Measurements from ENCODE around the gene TRIM9.

TRIM9 gene

DNA sequence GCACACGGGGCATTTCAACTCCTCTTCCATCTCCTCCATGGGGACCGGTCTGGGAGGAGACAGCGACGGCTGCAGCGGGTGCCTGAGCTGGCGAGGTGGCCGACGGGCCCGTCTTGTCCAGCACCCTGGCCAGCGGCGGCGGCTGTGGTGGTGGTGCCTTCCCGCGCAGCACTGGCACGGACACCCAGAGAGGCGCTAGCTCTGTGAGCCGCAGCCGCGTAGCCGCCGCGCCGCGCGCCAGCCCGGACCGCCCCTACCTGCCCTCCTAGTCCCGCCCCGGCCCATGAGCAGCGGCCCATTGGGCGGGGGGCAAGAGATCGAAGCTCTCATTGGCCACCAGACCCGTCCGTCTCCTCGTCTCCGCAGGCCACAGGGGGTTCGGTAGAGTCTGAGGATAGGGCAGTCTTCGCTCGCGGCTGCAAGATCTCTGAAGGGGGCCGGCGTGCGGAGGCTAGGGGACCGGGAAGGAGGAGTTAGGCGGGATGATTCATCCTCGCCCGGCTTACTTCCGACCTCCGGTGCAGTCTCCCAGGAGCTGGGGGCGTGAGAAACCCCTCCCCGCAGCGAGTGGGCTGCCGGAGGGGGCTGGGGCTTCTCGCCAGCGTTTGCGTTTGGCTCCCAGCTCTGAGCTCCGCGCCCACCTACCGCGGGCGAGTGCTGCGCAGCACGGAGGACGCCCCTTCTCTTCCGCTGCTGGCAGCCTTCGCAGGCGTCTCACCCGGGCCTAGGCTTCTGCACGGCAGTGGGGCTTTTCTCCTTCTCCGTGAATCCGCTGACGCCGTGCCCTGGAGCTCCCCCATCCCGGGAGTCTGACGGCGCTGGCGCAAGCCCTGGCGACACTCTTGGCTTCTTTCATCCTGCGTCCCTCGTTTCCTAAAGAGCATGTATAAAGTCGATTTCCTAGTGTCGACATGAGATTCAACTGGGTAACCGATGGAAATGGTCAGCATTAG is at the start of gene TRIM9:
Gene TRIM9, minus strand, starts transcription at position 205 of the 953 bp plus-strand sequence. Its CDS starts 166 bp downstream, at position 39.
- DNase-seq (ENCODE audit: low read depth in 2 of 2): peak; percentile 79 to 88

DNA sequence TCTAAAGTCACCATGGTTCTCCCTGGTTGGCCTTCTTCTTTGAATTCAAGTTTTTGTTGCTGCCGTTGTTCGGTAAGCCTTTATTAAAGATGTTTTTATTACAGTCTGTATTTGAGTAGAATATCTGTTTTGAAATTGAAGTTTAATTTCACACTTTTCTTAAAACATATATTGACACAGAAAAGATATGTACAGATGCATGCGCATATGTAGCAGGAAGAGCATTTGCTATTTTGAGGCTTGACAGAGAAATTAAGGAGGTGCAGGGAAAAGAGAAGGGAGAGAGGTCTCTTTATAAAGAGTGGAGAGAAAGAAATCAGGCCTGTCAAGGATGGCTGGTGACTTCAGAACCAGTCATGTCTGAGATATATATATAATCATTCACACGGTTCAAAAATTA is 46.0 kb upstream of the TRIM9 start:
- no peak for DNase-seq (ENCODE audit: low read depth in 2 of 2)

- no peak for DNase-seq (ENCODE audit: low read depth in 2 of 2)
Measured at GRCh38 chr14:51140338-51140737, 45.4 kb upstream of the TRIM9 start.

DNA sequence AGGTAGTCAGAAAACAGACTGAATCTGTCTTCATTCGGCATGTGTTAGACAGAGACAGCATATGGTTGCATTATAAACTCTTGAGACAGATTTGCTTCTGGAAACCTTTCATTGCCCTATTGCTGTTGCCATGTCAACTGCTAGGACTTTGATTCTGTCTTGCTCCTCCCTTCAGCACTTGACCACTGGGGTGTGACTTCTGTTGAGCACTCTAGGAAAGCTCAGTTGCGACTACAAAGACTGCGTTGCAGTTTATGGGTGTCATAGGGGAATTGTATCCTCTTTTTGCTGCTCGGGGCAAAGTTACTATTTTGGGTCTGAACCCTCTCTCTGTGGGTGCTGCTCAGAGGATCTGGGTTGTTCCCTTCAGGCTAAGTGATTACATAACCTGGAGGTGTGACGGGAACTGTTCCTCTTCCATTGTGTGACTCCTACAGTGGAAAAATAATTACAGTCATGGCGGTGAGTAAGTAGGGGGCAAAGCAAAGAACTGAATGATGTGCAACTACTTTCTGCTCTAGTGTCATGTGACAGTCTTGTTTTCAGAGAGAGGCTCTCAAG is 44.3 kb upstream of the TRIM9 start:
- DNase-seq (ENCODE audit: low read depth in 2 of 2): no peak

GRCh38 chr14:51138404-51139103 is 43.6 kb upstream of the TRIM9 start:
- no peak for DNase-seq (ENCODE audit: low read depth in 2 of 2)

GRCh38 chr14:51131516-51131915 is 36.6 kb upstream of the TRIM9 start:
- no peak for DNase-seq (ENCODE audit: low read depth in 2 of 2)

DNA sequence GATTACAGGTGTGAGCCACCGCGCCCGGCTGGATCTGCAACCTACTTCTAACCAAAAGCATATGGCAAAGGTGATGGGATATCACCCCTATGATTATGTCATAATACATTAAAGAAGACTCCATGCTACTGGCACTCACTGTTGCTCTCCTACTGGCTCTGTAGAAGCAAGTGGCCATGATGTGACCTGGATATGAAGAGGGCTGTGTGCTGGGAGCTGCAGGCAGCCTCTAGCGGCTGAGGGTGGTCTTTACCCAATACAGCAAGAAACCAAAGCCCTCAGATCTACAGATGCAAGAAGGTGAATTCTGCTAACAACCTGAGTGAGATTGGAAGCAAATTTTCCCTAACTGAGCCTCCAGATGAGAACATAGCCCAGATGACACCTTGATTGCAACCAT is 34.2 kb upstream of the TRIM9 start:
- no peak for DNase-seq (ENCODE audit: low read depth in 2 of 2)

- DNase-seq (ENCODE audit: low read depth in 2 of 2): no peak
Measured at GRCh38 chr14:51124029-51124428, 29.1 kb upstream of the TRIM9 start.

DNA sequence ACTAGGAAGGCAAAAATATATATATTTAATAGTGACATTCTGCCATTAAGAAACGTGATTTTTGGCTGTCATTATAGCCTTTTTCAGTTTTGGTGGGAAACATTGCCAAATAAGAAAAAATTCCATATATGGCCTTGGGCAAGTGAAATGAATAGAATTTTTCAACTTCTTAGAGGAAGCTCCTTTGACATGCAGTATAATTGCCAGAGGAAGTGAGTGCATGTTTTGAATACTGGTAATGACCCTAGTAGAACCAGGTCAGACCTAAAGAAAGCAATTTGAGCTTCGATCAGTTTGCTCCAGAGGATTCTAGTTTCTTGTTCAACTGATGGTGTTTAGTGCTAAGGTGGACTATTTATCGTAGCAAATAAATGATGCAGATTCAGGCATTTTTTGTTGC is 26.2 kb upstream of the TRIM9 start:
- DNase-seq (ENCODE audit: low read depth in 2 of 2): no peak

GRCh38 chr14:51119411-51120051 is 24.6 kb upstream of the TRIM9 start:
- DNase-seq (ENCODE audit: low read depth in 2 of 2): no peak

DNA sequence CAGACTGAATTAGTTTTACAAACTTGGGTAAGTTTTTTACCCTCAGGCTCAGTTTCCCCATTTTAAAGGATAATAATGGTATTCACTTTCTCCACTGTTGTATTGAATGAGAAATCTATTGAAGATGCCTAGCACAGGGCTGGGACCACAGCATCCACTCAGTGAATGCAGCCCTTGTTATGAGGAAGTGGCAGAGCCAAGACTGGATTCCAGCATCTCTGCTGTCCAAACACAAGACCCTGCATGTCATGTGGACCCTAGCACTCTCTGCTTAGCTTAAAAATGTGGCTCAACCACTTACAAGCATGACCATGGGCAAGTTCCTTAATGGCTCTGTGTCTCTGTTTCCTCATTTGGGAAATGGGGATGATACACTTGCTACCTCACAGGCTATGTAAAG is 24.1 kb upstream of the TRIM9 start:
- no peak for DNase-seq (ENCODE audit: low read depth in 2 of 2)

DNA sequence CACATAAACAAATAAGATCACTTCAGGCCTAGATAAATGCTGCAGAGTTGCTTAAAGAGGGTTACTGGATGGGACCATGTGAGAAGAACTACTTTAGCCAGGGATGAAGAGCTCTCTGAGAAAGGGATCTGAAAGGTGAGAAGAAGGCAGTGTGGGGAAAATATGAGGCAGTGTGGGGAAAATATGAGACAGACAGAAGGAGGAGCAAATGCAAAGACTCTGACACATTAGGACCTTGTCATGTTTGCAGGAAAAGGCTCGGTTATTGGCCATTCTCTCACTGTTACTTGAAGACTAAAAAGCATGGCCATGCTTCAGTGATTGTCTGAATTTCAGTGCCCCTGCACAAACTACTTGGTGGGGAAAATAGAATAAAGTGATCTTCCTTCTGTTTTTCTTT is 22.7 kb upstream of the TRIM9 start:
- no peak for DNase-seq (ENCODE audit: low read depth in 2 of 2)

DNA sequence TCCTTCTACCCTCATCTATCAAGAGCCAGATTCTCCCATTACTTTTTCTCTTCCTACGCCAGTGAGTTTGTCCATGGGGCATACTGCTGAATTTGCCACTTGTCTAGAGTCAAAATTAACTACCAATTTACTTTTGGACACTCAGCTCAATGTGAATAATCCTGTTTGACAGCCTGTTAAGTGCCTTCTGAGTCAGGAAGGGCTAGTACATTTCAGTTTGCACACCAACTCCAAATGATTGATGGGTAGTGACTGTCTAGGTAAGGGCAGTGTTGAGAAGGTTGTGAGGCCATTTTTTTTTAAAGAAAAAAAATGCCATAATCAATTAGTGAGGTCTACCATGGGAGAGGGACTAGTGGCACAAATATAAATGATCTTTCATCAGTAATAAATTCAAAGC is 21.8 kb upstream of the TRIM9 start:
- DNase-seq (ENCODE audit: low read depth in 2 of 2): no peak

GRCh38 chr14:51109651-51110050 is 14.7 kb upstream of the TRIM9 start:
- no peak for DNase-seq (ENCODE audit: low read depth in 2 of 2)

DNA sequence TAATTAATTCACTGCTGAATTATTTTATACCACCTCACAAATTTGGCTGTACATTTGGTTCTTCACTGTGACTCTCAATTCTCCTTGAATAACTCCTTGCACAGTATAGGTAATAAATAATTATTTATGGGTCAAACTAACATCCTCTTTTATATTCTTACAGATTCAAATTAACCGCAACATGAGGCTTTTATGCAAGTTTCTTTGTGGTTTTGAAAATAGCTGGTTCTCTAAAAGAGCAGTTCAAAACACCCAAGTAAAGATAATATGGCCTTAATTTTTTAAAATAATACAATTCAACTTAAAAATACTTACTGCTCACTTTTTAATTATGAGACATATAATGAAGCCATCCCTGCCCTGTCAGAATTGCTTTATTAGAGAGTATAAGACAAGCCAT is 12.9 kb upstream of the TRIM9 start:
- no peak for DNase-seq (ENCODE audit: low read depth in 2 of 2)

- no peak for DNase-seq (ENCODE audit: low read depth in 2 of 2)
Measured at GRCh38 chr14:51104467-51104866, 9.6 kb upstream of the TRIM9 start.

- no peak for DNase-seq (ENCODE audit: low read depth in 2 of 2)
Measured at GRCh38 chr14:51097287-51097686, 2.4 kb upstream of the TRIM9 start.

DNA sequence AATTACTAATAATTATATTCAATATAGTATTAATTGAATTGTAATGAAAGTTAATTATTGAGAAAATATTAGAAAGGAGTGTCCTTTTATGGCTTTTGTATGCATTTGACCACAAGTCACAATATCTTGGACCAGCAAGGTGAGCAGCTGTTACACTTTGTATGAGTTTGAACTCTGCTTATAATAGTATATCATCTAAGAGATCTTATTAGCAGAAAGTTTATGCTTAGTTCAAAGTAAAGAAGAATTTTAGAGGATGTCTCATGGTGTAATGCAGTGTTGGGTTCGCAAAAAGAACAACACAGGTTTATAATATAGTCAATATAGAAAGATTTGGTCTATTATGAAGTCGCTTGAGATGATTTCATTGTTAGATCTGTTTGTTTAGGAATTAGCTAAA is 2.0 kb upstream of the TRIM9 start:
- DNase-seq (ENCODE audit: low read depth in 2 of 2): no peak

- DNase-seq (ENCODE audit: low read depth in 2 of 2): no peak
Measured at GRCh38 chr14:51095854-51096823, 1.2 kb upstream of the TRIM9 start.

DNA sequence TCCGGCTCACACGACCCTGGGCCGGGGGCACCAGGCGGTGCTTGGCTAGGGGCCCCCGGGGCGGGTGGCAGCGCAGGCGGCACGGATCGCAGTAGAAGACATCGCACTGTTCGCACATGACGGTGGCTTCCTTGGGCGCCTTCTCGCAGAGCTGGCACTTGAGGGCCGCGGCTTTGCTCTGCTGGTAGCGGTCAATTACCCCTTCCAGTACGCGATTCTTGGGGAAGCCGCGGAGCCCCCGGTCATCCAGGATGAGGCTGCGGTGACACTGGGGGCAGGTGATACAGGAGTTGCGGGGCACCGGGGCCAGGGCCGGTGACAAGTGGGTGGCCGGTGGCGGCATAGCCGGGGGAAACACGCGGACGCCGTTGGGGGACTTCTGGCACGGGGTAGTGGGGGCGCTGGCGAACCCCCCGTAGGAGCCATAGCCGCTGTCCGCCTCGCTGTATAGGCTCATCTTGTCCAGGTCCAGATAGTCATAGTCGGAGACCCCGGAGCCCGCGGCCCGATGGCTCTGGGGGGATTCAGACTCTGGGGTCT is 553 bp downstream of the TRIM9 start:
- DNase-seq (ENCODE audit: low read depth in 2 of 2): no peak

Measured in stimulated activated CD8-positive, alpha-beta memory T cell treated with anti-CD3 and anti-CD28 coated beads, Interleukin-7, amount 100 ng/mL, for 4 hours (primary cell).